Colonic mucosa (tissue), 4 donors: ENCODE data around the gene XCL1. TPM values are rescaled to one million over a fixed set of nuclear protein-coding genes. Genes with fewer than 3 reads are reported as not detected.

Experiments used
- DNase-seq: peaks from one replicate; pipeline ENCODE4 v3.0.0-alpha.2; 2020
- H3K27ac ChIP-seq: fragments of 200-600 bp; one replicate; pipeline ENCODE4 v1.8.0; 2021
- H3K27me3 ChIP-seq: fragments of 200-600 bp; one replicate; pipeline ENCODE4 v1.8.0; 2021
- H3K36me3 ChIP-seq: fragments of 200-600 bp; one replicate; pipeline ENCODE4 v1.8.0; 2021
- H3K4me1 ChIP-seq: fragments of 200-600 bp; one replicate; pipeline ENCODE4 v1.8.0; 2021; ENCODE audit warnings: mild to moderate bottlenecking
- H3K4me3 ChIP-seq: fragments of 200-600 bp; one replicate; pipeline ENCODE4 v1.8.0; 2021
- H3K9ac ChIP-seq, 2 donors: one replicate each; pipeline ENCODE4 v1.7.0; 2013; ENCODE audit warnings: control low read depth in 2 of 2, low read depth in 2 of 2, low read length in 2 of 2
- H3K9me3 ChIP-seq: fragments of 200-600 bp; one replicate; pipeline ENCODE4 v1.8.0; 2021
- CTCF ChIP-seq: fragments of 200-600 bp; IDR thresholded peaks from one replicate; pipeline ENCODE4 v1.8.0; 2022; ENCODE audit warnings: antibody characterized with exemption, mild to moderate bottlenecking
- intact Hi-C: fragments of 100-400 bp; cut with DNase I; formaldehyde crosslinking; loops from one replicate; pipeline ENCODE4 v1.14.1; 2022
- total RNA-seq, 2 donors: library from RNA; stranded (reverse); fragmentation: NEBNext Ultra II Directional in 1 of 2; extraction: Animal tissue kit (Norgen Biotek cat#: 25700) in 1 of 2; gene quantifications; one replicate each; pipeline ENCODE4 v1.2.1, GENCODE V29; 2021
- donor health status: healthy.
- donor health status: DM: no; HTN: no; CAD: no.
- donor health status: DM: no; HTN: no; CAD: no.

XCL1 gene
- total RNA-seq, 2 donors from 2014 or later: 0.17 TPM; not detected in 1

GRCh38 chr1:168601051-168601450 lies 24.6 kb downstream of the XCL1 start:
- Histone ChIP-seq H3K9ac (no peak overlapping the region), H3K36me3 (no peaks in the 10 kb centered on the region), H3K4me1 (no peaks in the 10 kb centered on the region), H3K9me3 (no peaks in the 10 kb centered on the region), H3K4me3 (no peak overlapping the region), H3K27ac (no peak overlapping the region), H3K27me3 (no peaks in the 10 kb centered on the region)
- no peak for DNase-seq
- intact Hi-C loops: loop anchor here (10.0 kb wide), 1 partner anchor 944 kb away; no protein-coding TSS in a partner anchor
- no peak for TF ChIP-seq CTCF

DNA sequence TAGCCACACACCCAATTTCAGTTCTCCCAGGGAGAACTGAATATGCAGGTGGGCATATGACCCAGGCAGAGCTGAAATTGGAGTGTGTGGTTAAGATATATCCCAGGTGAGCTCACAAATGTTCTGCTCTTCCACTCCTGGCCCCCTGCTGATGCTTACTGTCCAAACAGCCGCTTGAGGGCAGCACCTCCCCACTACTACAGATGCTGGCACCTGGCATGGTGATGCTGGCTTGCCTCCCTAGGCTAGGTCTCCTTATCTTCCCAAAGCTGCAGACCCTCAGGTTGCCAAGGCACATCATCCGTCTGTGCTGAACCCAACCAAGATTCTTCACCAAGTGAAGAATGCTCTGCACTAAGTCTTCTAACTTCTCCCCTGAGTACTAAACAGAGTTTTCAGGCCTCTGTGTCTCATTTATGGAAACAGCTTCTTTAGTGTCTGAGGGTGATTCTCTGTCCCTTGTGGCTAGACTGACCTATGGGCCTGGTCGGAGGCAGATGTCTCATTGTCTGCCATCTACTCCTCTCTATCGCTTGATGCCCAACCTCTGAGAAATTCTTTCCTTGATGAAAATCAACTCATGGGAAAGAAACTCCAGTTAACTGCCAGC lies 27.2 kb downstream of the XCL1 start:
- no peak overlapping the region for H3K4me3 ChIP-seq
- peak; percentile 82 for DNase-seq
- intact Hi-C loops: loop anchor here (2.0 to 10.0 kb wide), 2 partner anchors 745 to 941 kb away; no protein-coding TSS in a partner anchor
- H3K36me3 ChIP-seq: no peaks in the 10 kb centered on the region
- H3K27ac ChIP-seq: no peak overlapping the region
- H3K4me1 ChIP-seq: no peaks in the 10 kb centered on the region
- peak; percentile 78 for TF ChIP-seq CTCF
- H3K9me3 ChIP-seq: no peaks in the 10 kb centered on the region
- H3K9ac ChIP-seq: no peak overlapping the region
- H3K27me3 ChIP-seq: no peaks in the 10 kb centered on the region

DNA sequence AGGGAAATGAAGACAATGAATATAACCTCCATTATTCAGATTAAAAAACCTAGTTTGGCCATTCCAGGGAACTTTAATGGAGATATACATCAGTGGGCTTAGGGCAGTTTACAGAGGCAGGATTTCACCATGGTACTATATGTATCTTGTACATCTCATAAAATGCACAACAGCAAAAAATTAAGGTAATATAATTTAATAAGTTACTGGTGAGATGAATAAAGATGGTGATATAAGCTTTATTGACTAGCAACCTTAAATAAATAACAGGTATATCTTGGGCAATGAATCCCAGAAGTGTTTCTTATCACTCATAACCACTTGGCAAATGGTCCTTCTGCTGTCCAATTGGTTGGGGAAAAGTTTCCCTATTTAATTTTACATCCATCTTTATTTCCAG lies 29.0 kb downstream of the XCL1 start:
- H3K4me3 ChIP-seq: no peak overlapping the region
- no peak overlapping the region for H3K9ac ChIP-seq
- intact Hi-C loops: loop anchor here (10.0 kb wide), 1 partner anchor 939 kb away; no protein-coding TSS in a partner anchor
- H3K27ac ChIP-seq: no peak overlapping the region
- no peaks in the 10 kb centered on the region for H3K36me3 ChIP-seq
- H3K4me1 ChIP-seq: no peaks in the 10 kb centered on the region
- no peaks in the 10 kb centered on the region for H3K27me3 ChIP-seq
- no peak for DNase-seq
- TF ChIP-seq CTCF: no peak
- no peaks in the 10 kb centered on the region for H3K9me3 ChIP-seq

- no peaks in the 10 kb centered on the region for H3K36me3 ChIP-seq
- no peak for DNase-seq
- H3K9ac ChIP-seq: no peak overlapping the region
- no peak for TF ChIP-seq CTCF
- no peaks in the 10 kb centered on the region for H3K27me3 ChIP-seq
- H3K9me3 ChIP-seq: no peaks in the 10 kb centered on the region
- no peak overlapping the region for H3K27ac ChIP-seq
- no peak overlapping the region for H3K4me3 ChIP-seq
- intact Hi-C loops: loop anchor here (10.0 kb wide), 1 partner anchor 939 kb away; no protein-coding TSS in a partner anchor
- no peaks in the 10 kb centered on the region for H3K4me1 ChIP-seq
Measured at GRCh38 chr1:168606096-168606495, 29.7 kb downstream of the XCL1 start.

DNA sequence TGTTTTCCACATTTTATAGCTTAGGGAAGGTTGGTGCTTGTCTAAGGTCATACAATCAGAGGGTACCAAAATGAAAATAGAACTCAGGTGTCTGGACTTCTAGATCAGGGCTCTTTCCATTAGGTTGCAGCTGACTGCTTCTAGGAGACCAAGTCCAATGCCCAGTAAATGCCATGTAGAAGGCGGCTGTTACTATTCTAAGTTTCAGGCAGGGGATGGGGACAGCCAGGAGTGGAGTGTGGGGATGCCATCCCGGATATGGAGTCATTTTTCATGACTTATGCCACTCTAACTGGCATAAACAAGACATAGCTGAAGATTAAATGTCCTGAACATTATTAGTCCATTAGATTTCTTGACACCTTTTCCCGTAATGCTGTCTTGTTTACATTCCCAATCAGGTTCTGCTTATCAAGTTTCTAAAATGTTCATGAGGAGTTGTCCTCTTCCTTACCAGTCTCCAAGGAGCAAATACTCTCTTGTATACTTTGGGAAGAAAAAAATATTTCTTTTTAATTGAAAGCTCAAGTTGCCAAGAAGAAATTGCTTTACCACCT lies 31.5 kb downstream of the XCL1 start:
- no peaks in the 10 kb centered on the region for H3K4me1 ChIP-seq
- H3K9ac ChIP-seq: no peak overlapping the region
- no peaks in the 10 kb centered on the region for H3K27me3 ChIP-seq
- H3K4me3 ChIP-seq: no peak overlapping the region
- DNase-seq: no peak
- no peaks in the 10 kb centered on the region for H3K36me3 ChIP-seq
- H3K27ac ChIP-seq: no peak overlapping the region
- TF ChIP-seq CTCF: no peak
- intact Hi-C loops: loop anchor here (10.0 kb wide), 1 partner anchor 937 kb away; no protein-coding TSS in a partner anchor
- H3K9me3 ChIP-seq: no peaks in the 10 kb centered on the region
